NCI-H2196 treated with DMSO at 0.1 percent for 48 hours (cell line): Measurements from ENCODE around the gene SLC24A5.

ENCODE experiments used
- DNase-seq: peaks from one replicate; lab custom pipeline; 2025; ENCODE audit not compliant: unreplicated experiment; lab: John Stamatoyannopoulos, UW

Gene SLC24A5

DNA sequence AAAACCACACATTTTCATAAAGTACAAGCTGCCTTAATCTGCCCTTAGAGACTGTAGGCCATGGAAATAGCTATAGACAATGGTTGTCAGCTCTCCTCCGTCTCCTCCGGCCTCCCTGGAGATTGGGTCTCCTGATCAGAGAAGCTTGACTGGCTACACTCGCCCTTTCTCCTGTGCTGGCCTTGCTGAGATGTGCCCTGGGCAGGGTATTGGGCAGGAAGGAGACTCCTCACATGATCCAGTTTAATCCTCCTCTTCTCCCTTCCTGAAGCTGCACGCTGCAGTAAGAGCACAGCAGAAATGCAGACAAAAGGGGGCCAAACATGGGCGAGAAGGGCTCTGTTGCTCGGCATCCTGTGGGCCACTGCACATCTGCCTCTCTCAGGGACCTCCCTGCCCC is at the start of gene SLC24A5:
Gene SLC24A5 (plus strand): TSS at position 246 of the 400 bp plus-strand sequence. CDS start 55 bp downstream, at position 301.
- no peak for DNase-seq

DNA sequence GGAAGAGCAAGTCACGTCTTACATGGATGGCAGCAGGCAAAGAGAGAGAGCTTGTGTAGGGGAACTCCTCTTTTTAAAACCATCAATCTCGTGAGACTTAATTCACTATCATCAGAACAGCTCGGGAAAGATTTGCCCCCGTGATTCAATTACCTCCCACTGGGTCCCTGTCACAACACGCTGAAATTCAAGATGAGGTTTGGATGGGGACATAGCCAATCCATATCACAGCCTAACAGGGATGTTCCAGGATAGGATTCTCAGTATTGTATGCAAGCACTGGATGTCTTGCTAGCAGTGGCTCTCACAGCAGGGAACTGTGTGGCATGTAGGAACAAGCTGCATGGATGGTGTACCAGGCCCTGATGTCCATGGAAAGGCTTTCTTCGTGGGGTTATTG is 47.8 kb upstream of the SLC24A5 start:
- DNase-seq: no peak

DNA sequence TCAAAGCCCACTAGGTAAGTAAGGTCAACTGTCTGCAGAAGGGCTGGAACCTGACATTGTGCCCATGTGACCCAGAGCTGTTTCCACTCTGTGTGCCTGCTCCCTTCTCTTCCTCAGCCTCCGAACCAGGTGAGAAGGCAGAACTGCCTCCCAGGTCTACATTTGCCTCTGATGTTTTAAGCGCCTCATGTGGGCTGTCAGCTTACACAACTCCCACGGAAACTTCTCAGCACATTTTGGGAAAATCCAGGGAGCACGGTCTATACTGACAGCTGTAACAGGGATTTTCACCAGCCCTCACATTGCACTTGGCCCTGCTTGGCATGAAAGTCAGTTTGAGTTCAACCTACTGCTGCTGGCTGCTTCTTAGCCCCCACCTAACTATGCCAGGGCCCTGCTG is 46.9 kb upstream of the SLC24A5 start:
- DNase-seq: no peak

DNA sequence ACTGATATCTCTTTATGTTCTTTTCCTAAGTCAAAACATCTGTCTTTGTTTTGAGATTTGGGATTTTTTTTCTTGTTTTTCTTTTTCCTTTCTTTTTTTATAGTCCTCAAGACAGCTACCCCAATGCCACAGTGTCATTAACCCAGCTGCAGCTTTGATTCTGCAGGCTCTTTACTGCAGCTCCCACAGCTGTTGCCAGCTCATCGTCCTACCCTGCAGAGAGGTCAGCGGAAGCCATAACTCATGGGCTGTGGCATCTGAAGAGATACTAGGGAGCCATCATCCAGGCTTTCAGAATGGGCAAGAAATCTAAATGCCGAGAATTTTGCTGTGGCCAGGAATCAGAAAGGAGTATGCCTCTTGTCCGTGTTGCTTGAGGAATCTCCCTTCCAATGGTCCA is 44.3 kb upstream of the SLC24A5 start:
- no peak for DNase-seq

- no peak for DNase-seq
Observed at GRCh38 chr15:48077616-48078184, 43.1 kb upstream of the SLC24A5 start.

- peak; percentile 4 for DNase-seq
Observed at GRCh38 chr15:48084759-48085590, 35.8 kb upstream of the SLC24A5 start.

GRCh38 chr15:48085591-48085930 is 35.2 kb upstream of the SLC24A5 start:
- no peak for DNase-seq

- no peak for DNase-seq
Observed at GRCh38 chr15:48086133-48086532, 34.7 kb upstream of the SLC24A5 start.

- DNase-seq: no peak
Observed at GRCh38 chr15:48086576-48086975, 34.2 kb upstream of the SLC24A5 start.

GRCh38 chr15:48087844-48088243 is 32.9 kb upstream of the SLC24A5 start:
- DNase-seq: no peak

DNA sequence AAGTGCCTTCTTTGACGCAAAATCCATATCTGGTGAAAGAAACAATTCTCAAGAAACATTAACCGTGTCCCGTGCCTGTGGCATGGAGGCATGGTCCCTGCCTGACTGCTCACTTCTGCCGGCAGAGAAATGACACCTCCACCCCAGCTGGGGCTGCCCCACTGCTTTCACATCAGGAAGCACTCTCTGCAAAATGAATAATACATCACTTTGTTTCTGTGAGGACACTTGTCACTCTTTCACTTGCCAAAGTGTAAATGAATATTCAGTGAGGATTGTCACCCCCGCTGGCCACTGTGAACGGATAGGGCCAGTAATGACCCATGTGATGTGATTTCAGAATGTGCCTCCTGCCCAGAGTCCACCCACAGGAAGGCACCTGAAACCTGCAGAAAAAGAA is 31.1 kb upstream of the SLC24A5 start:
- peak; percentile 4 for DNase-seq

- DNase-seq: no peak
Observed at GRCh38 chr15:48090115-48090514, 30.7 kb upstream of the SLC24A5 start.

DNA sequence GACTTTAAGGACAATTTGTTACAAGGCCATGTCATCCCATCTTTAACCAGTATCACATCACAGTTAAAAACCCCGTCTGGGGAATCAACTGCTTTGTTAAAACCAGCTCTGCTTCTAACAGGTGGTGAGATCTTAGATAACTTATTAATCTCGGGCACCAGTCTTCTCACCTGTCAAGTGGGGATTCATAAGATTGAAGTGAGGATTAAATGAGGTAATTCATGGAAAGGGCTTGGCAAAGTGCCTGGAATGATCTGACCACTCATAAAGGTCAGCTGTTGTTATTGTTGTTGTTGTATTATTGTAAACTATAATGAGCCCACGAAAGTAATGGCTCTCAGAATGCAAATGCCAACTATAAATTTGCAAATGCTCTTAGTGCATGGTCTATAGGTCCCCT is 30.1 kb upstream of the SLC24A5 start:
- peak; percentile 1 for DNase-seq

DNA sequence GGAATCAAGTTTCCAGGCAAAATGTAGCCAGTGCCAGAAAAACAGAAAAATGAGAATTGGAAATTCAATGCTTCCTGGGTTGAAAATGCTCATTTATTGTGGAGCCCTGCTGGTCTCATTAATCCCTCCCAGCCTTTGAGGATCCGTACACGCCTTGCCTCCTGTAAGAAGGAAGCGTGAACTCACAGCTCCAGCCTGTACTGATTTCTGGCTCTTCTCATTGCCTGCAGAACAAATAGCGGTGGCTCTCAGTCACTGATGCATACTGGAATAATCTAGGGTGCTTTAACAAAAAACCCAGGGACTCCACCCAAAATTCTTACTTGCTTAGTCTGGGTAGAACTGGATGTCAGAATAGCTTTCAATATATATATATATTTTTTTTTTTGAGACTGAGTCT is 29.3 kb upstream of the SLC24A5 start:
- DNase-seq: no peak

- DNase-seq: no peak
Observed at GRCh38 chr15:48096355-48096786, 24.4 kb upstream of the SLC24A5 start.

- DNase-seq: no peak
Observed at GRCh38 chr15:48096813-48097212, 24.0 kb upstream of the SLC24A5 start.

DNA sequence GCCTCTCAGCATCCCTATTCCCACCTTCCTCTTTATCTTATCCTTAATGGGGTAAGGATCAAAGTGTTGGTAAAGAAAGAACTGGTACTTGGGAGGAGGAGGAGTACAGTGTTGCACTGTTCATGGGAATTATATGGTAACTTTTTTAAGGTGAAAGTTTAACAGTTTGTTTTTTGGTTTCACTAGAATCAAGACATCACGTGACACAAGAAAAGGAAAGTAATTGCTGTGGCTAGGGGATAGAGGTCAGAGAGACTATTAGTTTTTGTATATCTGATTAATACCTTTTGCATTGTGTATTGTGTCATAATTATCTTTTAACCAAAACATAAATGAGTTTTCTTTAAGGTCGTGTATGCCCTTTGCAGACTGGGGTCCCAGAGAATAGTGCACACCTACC is 23.5 kb upstream of the SLC24A5 start:
- no peak for DNase-seq

- DNase-seq: no peak
Observed at GRCh38 chr15:48101376-48101961, 19.3 kb upstream of the SLC24A5 start.

GRCh38 chr15:48102167-48102566 is 18.6 kb upstream of the SLC24A5 start:
- DNase-seq: no peak

DNA sequence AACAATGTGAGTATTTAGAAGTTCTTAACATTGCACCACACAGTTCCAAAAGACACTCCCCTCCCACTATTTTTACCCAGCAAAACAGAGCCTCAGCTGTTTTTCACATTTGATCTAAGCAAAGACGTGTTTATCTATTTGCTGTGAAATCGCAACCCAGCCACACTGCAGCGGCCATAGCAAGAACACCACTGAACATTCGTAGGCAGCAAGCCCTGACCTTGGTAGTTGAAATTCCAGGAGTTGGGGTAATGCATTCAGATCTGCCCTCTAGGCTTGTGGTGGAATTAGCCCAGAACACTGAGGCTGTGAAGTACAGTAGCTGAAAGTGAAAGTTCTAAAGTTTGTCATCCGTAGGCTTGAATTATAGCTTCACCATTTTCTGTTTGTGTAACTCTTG is 17.1 kb upstream of the SLC24A5 start:
- DNase-seq: no peak

DNA sequence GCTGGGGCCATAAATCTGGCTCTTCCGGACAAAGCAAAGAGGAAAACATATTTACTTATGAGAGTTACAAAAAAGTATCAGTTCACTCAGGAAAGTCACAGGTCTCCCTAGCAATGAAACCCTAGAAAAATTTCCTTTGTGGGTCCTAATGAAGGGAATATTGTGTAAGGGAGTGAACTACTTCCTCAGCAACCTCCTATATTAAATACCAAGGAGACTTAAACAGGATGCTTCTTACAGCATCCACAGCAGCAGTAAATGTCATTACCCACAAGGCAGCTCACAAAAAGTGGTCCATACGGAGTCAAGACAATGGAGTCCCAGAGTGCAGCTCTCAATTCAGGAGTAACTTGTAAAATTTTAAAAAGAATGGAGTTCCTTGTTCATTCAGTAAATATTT is 14.9 kb upstream of the SLC24A5 start:
- no peak for DNase-seq

DNA sequence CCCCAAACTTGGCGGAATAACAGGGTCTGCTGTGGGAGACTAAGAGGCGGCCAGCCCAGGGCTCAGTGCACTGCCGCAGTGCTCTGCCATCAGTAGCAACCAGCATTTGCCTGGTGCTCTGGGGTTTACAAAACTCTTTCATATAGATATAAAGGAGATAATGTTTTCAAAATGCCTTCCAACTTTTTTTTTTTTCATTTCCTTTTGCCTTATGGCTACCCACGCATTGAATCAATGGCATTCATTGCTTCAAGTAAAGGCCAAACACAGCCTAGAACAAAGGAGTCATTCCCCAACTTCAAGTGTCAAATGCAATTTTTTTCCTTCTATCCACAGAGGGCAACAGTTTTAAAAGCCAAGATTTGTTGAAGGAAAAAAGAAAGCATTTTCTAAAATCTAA is 11.6 kb upstream of the SLC24A5 start:
- DNase-seq: no peak
